Left hindlimb (tissue), 1 donor: ENCODE data around the gene MAML2.
"Not testable (repeated sequence)": the region's sequence is repeated elsewhere in the genome, so short reads cannot be mapped to it uniquely, and the experiment has no call there.

ENCODE experiments used
- DNase-seq: peaks from one replicate; pipeline ENCODE4 v3.0.0-alpha.2; 2018

The MAML2 gene

DNA sequence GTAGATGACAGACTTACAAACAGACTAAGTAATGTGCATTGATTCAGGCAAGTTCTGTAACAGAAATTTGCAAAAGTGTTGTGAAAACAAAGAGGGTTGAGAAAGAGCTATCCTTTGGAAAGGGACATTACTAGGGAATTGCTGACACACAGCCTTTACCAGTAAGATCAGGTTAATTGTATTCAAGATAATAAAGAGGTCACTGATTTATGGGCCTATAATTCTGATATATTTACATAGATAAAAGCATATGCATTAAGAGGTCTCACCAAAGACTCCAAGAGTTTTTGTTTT lies 138.7 kb downstream of the MAML2 start:
- DNase-seq = no peak

DNA sequence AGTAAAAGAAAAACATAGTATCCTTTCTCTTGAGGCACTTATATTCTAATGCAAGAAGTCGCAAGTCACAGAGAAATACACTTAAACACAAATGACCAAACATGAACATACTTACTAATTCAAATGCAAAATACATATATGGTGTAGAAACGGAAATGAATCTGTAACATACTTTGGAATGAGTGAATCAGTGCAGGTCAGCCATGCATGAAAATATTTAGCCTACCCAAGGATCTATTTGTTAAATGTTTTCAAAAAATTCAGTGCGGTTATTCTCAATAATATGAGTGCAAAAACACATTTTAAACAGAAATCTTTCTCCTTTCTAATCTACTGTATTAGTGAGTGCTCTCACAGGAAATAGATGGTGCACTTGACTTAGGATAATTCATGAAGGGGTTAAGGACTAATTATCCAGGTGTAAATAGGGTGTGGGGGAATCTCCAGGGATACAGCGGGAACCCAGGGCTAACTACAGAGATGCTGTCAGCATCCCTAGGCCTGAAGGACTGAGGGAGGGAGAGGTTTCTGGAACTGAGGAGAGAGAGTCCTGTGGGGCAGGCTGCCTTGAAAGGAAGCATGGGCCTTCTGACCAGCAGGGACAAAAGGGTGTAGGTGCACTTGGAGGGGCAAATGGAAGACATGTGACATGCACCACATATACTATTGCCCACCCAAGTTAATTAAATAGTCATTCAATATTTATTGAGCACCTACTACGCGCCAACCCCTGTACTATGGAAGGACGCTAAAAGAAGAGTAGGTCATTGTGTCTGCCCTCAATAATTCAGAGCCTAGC lies 139.2 kb downstream of the MAML2 start:
- no peak for DNase-seq

- DNase-seq = no peak
Measured at GRCh38 chr11:96200243-96200642, 142.8 kb downstream of the MAML2 start.

GRCh38 chr11:96199563-96200025 lies 143.4 kb downstream of the MAML2 start:
- DNase-seq = no peak

- no peak for DNase-seq
Measured at GRCh38 chr11:96197801-96198701, 144.9 kb downstream of the MAML2 start.

DNA sequence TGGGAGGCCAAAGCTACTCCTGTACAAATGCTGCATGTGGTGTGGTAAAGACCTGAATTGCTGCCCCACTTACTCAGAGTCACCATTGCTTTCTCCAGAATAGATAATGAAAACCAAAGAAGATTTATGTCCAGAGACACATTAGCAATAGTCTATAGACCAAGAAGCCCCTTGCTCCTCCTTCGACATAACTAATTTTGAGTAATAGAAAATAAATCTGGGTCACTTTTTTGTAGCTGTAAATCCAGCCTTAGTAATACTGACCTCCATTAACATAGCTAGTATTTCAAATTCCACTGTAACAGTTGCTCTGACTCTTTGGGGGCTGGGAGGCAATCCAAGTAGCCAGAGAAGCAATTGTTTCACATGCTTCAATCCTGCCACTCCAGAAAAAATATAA lies 145.9 kb downstream of the MAML2 start:
- DNase-seq = no peak

DNA sequence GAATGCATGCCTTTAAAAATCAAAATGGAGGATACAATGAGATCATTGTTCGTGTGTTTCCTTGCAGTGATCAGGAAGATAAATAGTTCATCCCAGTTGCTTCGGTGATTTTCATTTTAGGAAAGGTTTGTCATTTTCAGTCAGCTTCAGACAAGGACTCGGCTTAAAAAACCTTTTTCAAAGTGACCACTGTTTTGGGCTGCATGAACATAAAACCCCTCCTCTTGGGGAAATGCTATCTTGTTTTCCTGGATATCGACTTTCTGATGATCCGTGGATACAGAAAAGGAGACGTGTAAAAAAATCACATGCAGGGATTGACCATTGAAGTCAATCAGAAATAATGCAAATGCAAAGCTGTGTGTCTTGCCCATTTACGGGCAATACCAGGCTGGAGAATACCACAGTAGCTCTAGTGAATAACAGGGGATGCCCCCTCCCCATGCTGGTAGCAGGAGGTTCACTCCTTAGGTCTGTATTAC lies 146.8 kb downstream of the MAML2 start:
- no peak for DNase-seq

DNA sequence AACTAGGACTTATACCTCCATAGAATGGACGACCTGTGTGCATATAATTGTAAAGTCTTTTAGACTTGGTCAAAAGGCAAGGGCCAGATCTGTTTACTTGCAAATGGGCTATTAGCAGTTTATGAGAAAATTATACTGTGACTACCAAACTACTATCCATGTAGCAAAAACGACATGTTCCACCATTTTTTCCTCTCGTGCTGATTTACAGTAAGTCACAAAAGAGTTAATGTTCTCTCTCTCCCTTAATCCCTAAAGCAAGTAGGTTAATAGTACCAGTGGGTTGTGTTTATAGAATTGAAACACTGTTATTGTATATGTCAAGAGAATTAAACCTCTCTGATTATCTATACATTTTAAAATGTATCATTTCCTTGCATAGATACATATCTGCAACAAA lies 147.3 kb downstream of the MAML2 start:
- no peak for DNase-seq

GRCh38 chr11:96194581-96195374 lies 148.2 kb downstream of the MAML2 start:
- DNase-seq = no peak

- no peak for DNase-seq
Measured at GRCh38 chr11:96193745-96194443, 149.1 kb downstream of the MAML2 start.

DNA sequence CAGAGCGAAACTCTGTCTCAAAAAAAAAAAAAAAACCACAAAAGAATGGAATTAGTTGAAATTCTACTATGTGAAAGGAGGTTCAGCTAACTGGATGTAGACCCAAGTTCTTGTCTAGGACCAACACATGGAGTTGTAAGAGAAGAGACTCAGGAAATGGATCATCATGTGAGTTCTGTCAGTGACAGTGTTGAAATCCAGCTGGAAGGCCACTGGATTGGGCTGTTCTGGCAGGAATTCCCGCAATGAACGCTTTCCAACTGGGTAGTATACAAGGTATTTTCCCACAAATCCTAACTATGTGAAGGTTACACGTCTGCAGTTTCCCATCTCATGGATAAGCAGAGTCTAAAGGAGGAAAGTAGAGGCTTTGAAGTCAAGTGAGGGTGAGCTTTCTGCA lies 151.2 kb downstream of the MAML2 start:
- DNase-seq = no peak

DNA sequence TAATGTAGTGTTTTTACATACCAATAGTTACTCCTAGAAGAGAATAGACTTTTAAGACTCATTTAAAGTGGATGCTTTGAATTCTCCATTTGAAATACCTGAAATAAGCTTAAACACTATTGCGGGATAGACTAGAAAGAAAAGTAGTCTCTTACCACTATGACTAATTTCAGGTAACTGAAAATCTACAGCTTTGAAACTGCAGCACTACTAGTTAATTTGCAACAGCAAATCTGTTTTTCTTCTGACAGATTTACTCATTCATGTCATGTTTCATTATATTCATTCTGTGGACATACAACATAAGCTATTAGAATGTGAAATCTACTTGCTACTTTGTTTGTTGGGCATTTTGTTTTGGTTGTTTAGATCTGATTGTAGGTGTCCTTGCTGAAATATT lies 153.6 kb downstream of the MAML2 start:
- DNase-seq = no peak

- peak; percentile 42 for DNase-seq
Measured at GRCh38 chr11:96188243-96189006, 154.6 kb downstream of the MAML2 start.

- peak; percentile 47 for DNase-seq
Measured at GRCh38 chr11:96187822-96188221, 155.2 kb downstream of the MAML2 start.

GRCh38 chr11:96186806-96187205 lies 156.2 kb downstream of the MAML2 start:
- no peak for DNase-seq

DNA sequence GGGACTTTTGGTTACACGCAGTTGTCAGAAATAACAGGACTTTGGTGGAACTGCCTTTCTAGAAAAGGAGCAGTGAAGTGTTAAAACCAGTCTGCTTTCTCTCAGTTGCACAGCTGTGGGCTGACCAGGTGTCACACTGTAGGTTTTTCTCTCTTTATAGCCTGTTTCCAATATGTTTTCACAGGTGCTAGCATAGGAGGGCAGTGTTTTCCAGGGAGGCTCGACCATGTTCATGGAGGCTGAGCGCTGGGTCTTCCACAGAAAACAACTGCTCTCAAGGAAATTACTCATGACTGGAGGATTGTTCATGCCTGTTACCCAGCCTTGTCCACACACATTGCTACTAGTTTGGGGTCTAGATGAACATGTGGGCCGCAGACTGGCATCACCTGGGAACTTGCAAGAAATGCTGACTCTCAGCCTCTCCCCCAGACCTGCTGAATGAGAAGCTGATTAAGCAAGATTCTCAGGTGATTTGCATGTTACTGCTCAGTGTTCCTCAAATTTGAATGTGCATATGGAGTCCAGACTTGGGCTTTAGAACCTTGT lies 157.7 kb downstream of the MAML2 start:
- no peak for DNase-seq

DNA sequence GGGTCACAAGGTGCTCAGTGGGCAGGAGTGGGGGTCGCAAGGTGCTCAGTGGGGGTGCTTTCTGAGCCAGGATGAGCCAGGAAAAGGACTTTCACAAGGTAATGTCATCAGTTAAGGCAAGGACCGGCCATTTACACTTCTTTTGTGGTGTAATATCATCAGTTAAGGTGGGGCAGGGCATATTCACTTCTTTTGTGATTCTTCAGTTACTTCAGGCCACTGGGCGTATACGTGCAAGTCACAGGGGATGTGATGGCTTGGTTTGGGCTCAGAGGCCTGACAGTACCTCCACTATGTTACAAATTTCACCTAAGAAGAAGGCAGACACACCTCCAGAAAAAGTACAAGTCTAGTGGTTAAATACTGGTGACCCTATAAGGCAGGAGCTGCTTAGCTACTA lies 162.1 kb downstream of the MAML2 start:
- DNase-seq = not testable (repeated sequence)

DNA sequence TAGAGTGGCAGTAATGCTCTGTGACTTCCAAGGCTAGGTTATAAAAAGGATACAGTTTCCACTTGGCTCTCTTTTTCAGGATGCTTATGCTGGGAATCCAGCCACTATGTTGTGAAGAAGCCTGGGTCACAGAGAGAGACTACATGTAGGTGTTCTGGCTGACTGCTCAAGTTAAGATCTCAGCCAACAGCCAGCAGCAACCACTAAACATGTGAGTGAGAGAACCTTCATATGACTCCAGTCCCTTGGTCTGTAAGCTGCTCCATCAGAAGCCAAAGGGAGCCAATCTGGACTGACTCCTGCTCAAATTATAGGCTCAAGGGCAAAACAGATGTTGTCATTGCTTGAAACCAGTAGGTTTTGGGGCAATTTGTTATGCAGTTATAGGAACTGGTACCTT lies 162.7 kb downstream of the MAML2 start:
- DNase-seq = no peak

DNA sequence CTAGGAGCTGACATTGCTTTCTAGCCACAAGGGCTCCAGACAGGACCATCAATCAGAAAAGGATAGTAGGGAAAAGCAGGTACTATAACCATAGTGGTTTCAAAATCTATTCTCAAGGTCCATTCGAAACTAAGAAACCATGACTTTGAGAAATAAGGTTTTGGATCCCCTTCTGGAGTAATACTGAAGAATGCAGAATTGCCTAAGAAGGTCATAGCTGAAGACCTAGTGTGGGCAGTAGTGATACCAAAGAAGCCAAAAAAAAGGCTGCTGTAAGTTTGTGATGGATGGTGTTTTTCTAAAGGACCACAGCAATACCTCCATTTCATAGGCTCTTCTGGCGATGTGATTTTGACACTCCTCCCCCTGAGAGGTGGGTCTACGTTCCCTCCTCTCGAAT lies 163.1 kb downstream of the MAML2 start:
- no peak for DNase-seq

GRCh38 chr11:96178887-96179279 lies 164.1 kb downstream of the MAML2 start:
- DNase-seq = no peak
